SK-N-SH (cell line): ENCODE data around the gene PFN2. TPM values are rescaled to one million over a fixed set of nuclear protein-coding genes. Genes with fewer than 3 reads are reported as not detected.

Experiments used
- CTCF ChIA-PET: fragments of 300-600, 350-600 bp; formaldehyde crosslinking; extraction: SDS; loops from one replicate; lab custom pipeline; 2021; lab: Yijun Ruan, JAX
- POLR2A ChIA-PET: fragments of 350-600 bp; sonication (Branson Sonifier 250); formaldehyde crosslinking; extraction: SDS; loops from one replicate; lab custom pipeline; 2020; ENCODE audit warnings: antibody characterized with exemption, inconsistent platforms; lab: Yijun Ruan, JAX
- DNase-seq: peaks from one replicate; pipeline ENCODE4 v3.0.0; 2012
- H2AFZ ChIP-seq: fragments of 200-600 bp; sonication (generic); 2 replicates; pipeline ENCODE4 v1.8.1; 2016; ENCODE audit warnings: antibody characterized with exemption, mild to moderate bottlenecking, low read depth
- H3F3A ChIP-seq: fragments of 200-600 bp; sonication (generic); replicated peaks from 2 replicates; pipeline ENCODE3; 2016; ENCODE audit warnings: antibody characterized with exemption, mild to moderate bottlenecking; ENCODE audit not compliant: insufficient read depth
- H3K27ac ChIP-seq, 2 experiments: fragments of 200-500 bp in 1 of 2; fragments of 200-600 bp in 1 of 2; sonication (Bioruptor generic) in 1 of 2; sonication (generic), shearing (Covaris generic) in 1 of 2; 2 replicates each; pipeline versions ENCODE4 v1.5.1 to v1.6.1; 2014 to 2016; ENCODE audit warnings: low read depth in 2 of 2, inconsistent platforms in 1 of 2, low read length in 1 of 2, mild to moderate bottlenecking in 1 of 2, mixed read lengths in 1 of 2
- H3K27me3 ChIP-seq: fragments of 200-600 bp; sonication (generic), shearing (Covaris generic); 2 replicates; pipeline ENCODE4 v1.6.1; 2016; ENCODE audit warnings: mixed run types; ENCODE audit not compliant: insufficient read depth
- H3K36me3 ChIP-seq, 2 experiments: fragments of 200-500 bp in 1 of 2; fragments of 200-600 bp in 1 of 2; sonication (Bioruptor generic) in 1 of 2; sonication (generic) in 1 of 2; replicated peaks in 1 of 2; 2 replicates each; pipeline versions ENCODE3 to v1.5.1; 2014 to 2016; ENCODE audit warnings: low read length in 1 of 2, mild to moderate bottlenecking in 1 of 2; ENCODE audit not compliant: insufficient read depth in 2 of 2, control insufficient read depth in 1 of 2
- H3K4me1 ChIP-seq, 2 experiments: fragments of 200-500 bp in 1 of 2; fragments of 200-600 bp in 1 of 2; sonication (Bioruptor generic) in 1 of 2; sonication (generic), shearing (Covaris generic) in 1 of 2; 2 replicates each; pipeline versions ENCODE4 v1.5.1 to v1.6.1; 2014 to 2016; ENCODE audit warnings: low read depth in 1 of 2, low read length in 1 of 2, mixed run types in 1 of 2; ENCODE audit not compliant: insufficient read depth in 2 of 2, control insufficient read depth in 1 of 2
- H3K4me2 ChIP-seq: fragments of 200-600 bp; sonication (generic), shearing (Covaris generic); 2 replicates; pipeline ENCODE4 v1.6.1; 2017; ENCODE audit warnings: mixed run types
- H3K4me3 ChIP-seq, 2 experiments: fragments of 200-500 bp in 1 of 2; fragments of 200-600 bp in 1 of 2; sonication (Bioruptor generic) in 1 of 2; sonication (generic), shearing (Covaris generic) in 1 of 2; 2 replicates each; pipeline versions ENCODE4 v1.5.1 to v1.8.1; 2014 to 2016; ENCODE audit warnings: low read depth in 2 of 2, inconsistent platforms in 1 of 2, low read length in 1 of 2, mild to moderate bottlenecking in 1 of 2, mixed read lengths in 1 of 2, moderate library complexity in 1 of 2
- H3K79me2 ChIP-seq: fragments of 200-600 bp; sonication (generic); 2 replicates; pipeline ENCODE4 v1.8.1; 2017; ENCODE audit warnings: mild to moderate bottlenecking; ENCODE audit not compliant: insufficient read depth
- H3K9ac ChIP-seq: fragments of 200-600 bp; sonication (generic); 2 replicates; pipeline ENCODE4 v1.6.1; 2017; ENCODE audit warnings: mixed run types
- H3K9me2 ChIP-seq: fragments of 200-600 bp; sonication (generic); 2 replicates; pipeline ENCODE4 v1.6.1; 2017; ENCODE audit warnings: mixed run types
- H3K9me3 ChIP-seq: fragments of 200-600 bp; sonication (generic); 2 replicates; pipeline ENCODE4 v1.6.1; 2017; ENCODE audit warnings: mixed run types, mild to moderate bottlenecking, moderate library complexity
- H4K20me1 ChIP-seq: fragments of 200-600 bp; sonication (generic); 2 replicates; pipeline ENCODE4 v1.6.1; 2017; ENCODE audit warnings: mild to moderate bottlenecking, mixed run types; ENCODE audit not compliant: insufficient read depth
- EZH2phosphoT487 ChIP-seq: fragments of 200-600 bp; sonication (generic); IDR thresholded peaks from 2 replicates; pipeline ENCODE4 v1.6.1; 2017; ENCODE audit warnings: low read depth, mixed run types, mild to moderate bottlenecking, antibody characterized with exemption, moderate library complexity, borderline replicate concordance
- FOSL2 ChIP-seq: IDR thresholded peaks from 2 replicates; pipeline ENCODE4 v1.4.0; 2012; ENCODE audit warnings: low read depth, mild to moderate bottlenecking, moderate library complexity, borderline replicate concordance
- IRF3 ChIP-seq: fragments of 150-350 bp; IDR thresholded peaks from 2 replicates; pipeline ENCODE4 v1.6.1; 2016; ENCODE audit warnings: mild to moderate bottlenecking, low read depth, low read length
- MEF2A ChIP-seq: IDR thresholded peaks from 2 replicates; pipeline ENCODE4 v1.4.0; 2012; ENCODE audit warnings: low read depth, borderline replicate concordance
- NFIC ChIP-seq: IDR thresholded peaks from 2 replicates; pipeline ENCODE4 v1.4.0; 2012; ENCODE audit warnings: borderline replicate concordance
- PBX3 ChIP-seq: IDR thresholded peaks from 2 replicates; pipeline ENCODE4; 2012
- RAD21 ChIP-seq: IDR thresholded peaks from 2 replicates; pipeline ENCODE4 v1.6.1; 2012; ENCODE audit warnings: mild to moderate bottlenecking, low read length
- RCOR1 ChIP-seq: fragments of 150-350 bp; IDR thresholded peaks from 2 replicates; pipeline ENCODE4 v1.6.1; 2017; ENCODE audit warnings: antibody characterized with exemption, low read length
- TAF1 ChIP-seq: IDR thresholded peaks from 2 replicates; pipeline ENCODE4 v1.6.1; 2012; ENCODE audit warnings: low read depth, mild to moderate bottlenecking, low read length, moderate library complexity, borderline replicate concordance
- ZBTB33 ChIP-seq: IDR thresholded peaks from 2 replicates; pipeline ENCODE4 v1.4.0; 2012; ENCODE audit warnings: low read depth, borderline replicate concordance
- polyA plus RNA-seq, 3 experiments: library from polyadenylated mRNA; depleted of rRNA; stranded (reverse); fragments of >200 nt; gene quantifications; 2 replicates each; pipeline ENCODE4 v1.2.3, GENCODE V29; 2012

PFN2 gene
- polyA plus RNA-seq, 1 of the 3 experiments (the other 2 are of a cell fraction) = 594 TPM

DNA sequence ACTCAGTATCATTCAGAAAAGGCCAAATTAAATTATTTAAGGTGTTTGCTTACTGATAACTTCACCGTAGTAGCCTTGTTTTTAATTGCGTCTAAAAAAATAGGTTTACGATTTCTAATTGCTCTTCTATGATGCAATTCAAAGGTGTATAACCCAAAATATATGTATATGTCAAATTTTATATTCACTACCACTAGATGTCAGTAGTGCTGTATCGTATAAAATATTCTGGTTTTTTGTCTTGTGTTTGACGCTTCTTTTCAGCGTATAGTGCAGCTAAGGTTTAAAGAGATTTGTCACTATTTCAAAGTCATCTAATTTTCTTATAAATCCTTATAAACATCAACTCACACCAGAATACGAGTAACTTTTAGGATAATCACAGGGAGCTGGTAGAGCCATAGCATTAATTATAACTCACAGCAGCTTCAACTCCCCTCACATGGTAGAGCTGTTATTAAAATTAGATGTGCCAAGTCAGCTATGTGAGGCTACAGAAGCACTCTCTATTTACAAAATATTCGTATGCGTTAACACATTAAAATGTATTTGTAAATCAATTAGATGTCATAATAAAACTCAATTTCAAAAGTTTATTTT is 3.5 kb downstream of the PFN2 start (continued):
- TF ChIP-seq IRF3 (no peak), RAD21 (peak; percentile 74), RCOR1 (no peak)

- CTCF ChIA-PET = interaction anchor here (1.3 to 11.5 kb wide), 5 partner anchors 9 to 218 kb away, joined by 4 to 134 read pairs (median 6); no protein-coding TSS in a partner anchor
- peaks cover 63 to 71% of the 10 kb centered on the region in 2 experiments for H3K36me3 ChIP-seq
- H2AFZ ChIP-seq = no peak overlapping the region
- no peaks in the 10 kb centered on the region for H3K9me2 ChIP-seq
- H3K4me1 ChIP-seq = peaks cover 8 to 21% of the 10 kb centered on the region in 2 experiments; a peak in 3 of 4 replicates
- H3K27ac ChIP-seq = peak overlapping the region in 1 of 2 experiments; percentile 22; a peak in 1 of 4 replicates
- H4K20me1 ChIP-seq = peaks cover 56% of the 10 kb centered on the region
- no peak overlapping the region for H3K4me2 ChIP-seq
- POLR2A ChIA-PET = interaction anchor here (1.0 kb wide), 1 partner anchor 86 kb away, joined by 3 read pairs; no protein-coding TSS in a partner anchor
- TF ChIP-seq ZBTB33 (no peak), NFIC (no peak), EZH2phosphoT487 (no peak), TAF1 (no peak), MEF2A (no peak), FOSL2 (no peak), PBX3 (no peak)
- no peak overlapping the region for H3K9ac ChIP-seq
- DNase-seq = no peak
- H3K4me3 ChIP-seq = no peak overlapping the region
- peaks cover 97% of the 10 kb centered on the region for H3K79me2 ChIP-seq
- peaks cover 19% of the 10 kb centered on the region for H3F3A ChIP-seq
- H3K27me3 ChIP-seq = no peaks in the 10 kb centered on the region
- H3K9me3 ChIP-seq = no peaks in the 10 kb centered on the region
Observed at GRCh38 chr3:149965278-149965677, 5.4 kb downstream of the PFN2 start.
